Spleen (tissue), 11 donors: ENCODE results near the gene NUP210L. TPM values are rescaled to one million over a fixed set of nuclear protein-coding genes. Genes with fewer than 3 reads are reported as not detected.

ENCODE experiments used
- DNase-seq: peaks from one replicate; pipeline ENCODE4 v3.0.0-alpha.2; 2020
- H3K27ac ChIP-seq, 8 donors: fragments of 200-600 bp; sonication (generic) in 7 of 8; 1 replicate in 4 of 8; 2 replicates in 4 of 8; pipeline versions ENCODE4 v1.5.0 to v1.8.0; 2016 to 2021; ENCODE audit warnings: inconsistent platforms in 4 of 8, mild to moderate bottlenecking in 4 of 8, moderate library complexity in 1 of 8
- H3K27me3 ChIP-seq, 7 donors: fragments of 200-600 bp; sonication (generic) in 6 of 7; replicated peaks in 1 of 7; 1 replicate in 4 of 7; 2 replicates in 3 of 7; pipeline versions ENCODE4 v1.5.0 to v1.8.0; 2016 to 2021; ENCODE audit warnings: inconsistent platforms in 3 of 7, mild to moderate bottlenecking in 1 of 7
- H3K36me3 ChIP-seq, 6 donors: fragments of 200-600 bp; sonication (generic) in 5 of 6; 1 replicate in 4 of 6; 2 replicates in 2 of 6; pipeline versions ENCODE4 v1.5.0 to v1.8.0; 2016 to 2021; ENCODE audit warnings: inconsistent platforms in 2 of 6
- H3K4me1 ChIP-seq, 6 donors: fragments of 200-600 bp; sonication (generic) in 5 of 6; 1 replicate in 3 of 6; 2 replicates in 3 of 6; pipeline versions ENCODE4 v1.5.0 to v1.8.0; 2016 to 2021; ENCODE audit warnings: inconsistent platforms in 3 of 6
- H3K4me3 ChIP-seq, 8 donors: fragments of 200-600 bp; sonication (generic) in 7 of 8; 1 replicate in 4 of 8; 2 replicates in 4 of 8; pipeline versions ENCODE4 v1.5.0 to v1.8.0; 2016 to 2021; ENCODE audit warnings: inconsistent platforms in 4 of 8, mild to moderate bottlenecking in 4 of 8, moderate library complexity in 2 of 8
- H3K9me3 ChIP-seq, 8 donors: fragments of 200-600 bp; sonication (generic) in 7 of 8; 1 replicate in 4 of 8; 2 replicates in 4 of 8; pipeline versions ENCODE4 v1.5.0 to v1.8.0; 2016 to 2021; ENCODE audit warnings: inconsistent platforms in 4 of 8
- CTCF ChIP-seq, 11 experiments: fragments of 200-600 bp in 7 of 11; fragments of 450-650 bp in 4 of 11; sonication (generic) in 4 of 11; IDR thresholded peaks in 8 of 11; conservative IDR thresholded peaks in 3 of 11; 1 replicate in 7 of 11; 2 replicates in 4 of 11; pipeline versions ENCODE4 v1.4.0 to v1.8.0; 2016 to 2021; ENCODE audit warnings: antibody characterized with exemption in 11 of 11, inconsistent platforms in 4 of 11, mild to moderate bottlenecking in 1 of 11
- POLR2A ChIP-seq, 3 donors: fragments of 450-650 bp; IDR thresholded peaks; one replicate each; pipeline ENCODE4 v1.5.1; 2017; ENCODE audit warnings: antibody characterized with exemption in 3 of 3, mild to moderate bottlenecking in 1 of 3
- POLR2AphosphoS5 ChIP-seq, 3 donors: sonication (generic); formaldehyde crosslinking; IDR thresholded peaks; one replicate each; pipeline ENCODE4 v1.5.1; 2017; ENCODE audit warnings: antibody characterized with exemption in 3 of 3
- WGBS, 5 donors: extraction: QIAGEN DNeasy Blood & Tissue Kit in 3 of 5; methylation state at CpG; one replicate each; pipeline versions ENCODE4 v1.1.5 to v1.1.7; 2013 to 2018; 5-methylcytosine and 5-hydroxymethylcytosine counted together
- intact Hi-C: fragments of 100-400 bp; cut with DNase I; formaldehyde crosslinking; loops from one replicate; pipeline ENCODE4 v1.15.0; 2023; ENCODE audit warnings: low total_unique reads
- polyA plus RNA-seq, 3 donors: library from polyadenylated mRNA; stranded (reverse); fragments of 200-250 nt; gene quantifications; one replicate each; pipeline ENCODE4 v1.2.1, GENCODE V29; 2013
- total RNA-seq, 7 donors: library from RNA; depleted of rRNA in 3 of 7; stranded (reverse); fragments of >200 nt in 3 of 7; fragmentation: NEBNext Ultra II Directional in 4 of 7; extraction: Animal tissue kit (Norgen Biotek cat#: 25700) in 4 of 7; gene quantifications; one replicate each; pipeline versions ENCODE4 v1.1.0 to v1.2.1, GENCODE V29; 2016 to 2021
- donor health status: healthy with polysubstance abuse.
- donor health status: DM: no; HTN: no; CAD: no; lungs with moderate emphysema.
- donor health status: DM: no; HTN: no; CAD: no.
- donor health status: Bipolar disorder and iron deficiency.
- donor health status: healthy.
- donor health status: DM: no; HTN: no; CAD: no.
- donor health status: DM: yes; HTN: yes; CAD: no.

The NUP210L gene
- total and polyA plus RNA-seq, 10 donors = 0.02 to 0.34 (median 0.09) TPM; not detected in 4

- Histone ChIP-seq H3K36me3 (peaks cover 0 to 71% (median 33%) of the 10 kb centered on the region in 6 donors), H3K4me1 (peaks cover 63 to 87% (median 73%) of the 10 kb centered on the region in 6 donors), H3K9me3 (no peaks in the 10 kb centered on the region), H3K27ac (peak overlapping the region in 7 of 8 donors; percentile 44 to 99 (median 97)), H3K27me3 (no peaks in the 10 kb centered on the region), H3K4me3 (peak overlapping the region in 1 of 8 donors; percentile 93)
- intact Hi-C loops = no loop called here
- TF ChIP-seq POLR2AphosphoS5 (IDR thresholded peaks at IDR 0.05) = no peak
- no peak for TF ChIP-seq CTCF (IDR thresholded peaks at IDR 0.05 in 8 of 11, conservative IDR thresholded peaks at IDR 0.05 in 3 of 11)
- TF ChIP-seq POLR2A (IDR thresholded peaks at IDR 0.05) = no peak
- WGBS, 5 donors = 16 to 28% (median 21%) methylated on average over 2 of the region's 2 CpGs
- DNase-seq = no peak
Measured at GRCh38 chr1:154178013-154178412, 23.1 kb upstream of the NUP210L start.

GRCh38 chr1:154176337-154176736, 21.5 kb upstream of the NUP210L start:
- Histone ChIP-seq H3K9me3 (no peaks in the 10 kb centered on the region), H3K4me1 (peaks cover 57 to 93% (median 65%) of the 10 kb centered on the region in 6 donors), H3K27me3 (no peaks in the 10 kb centered on the region), H3K27ac (peak overlapping the region in 6 of 8 donors; percentile 19 to 99 (median 80)), H3K4me3 (peak overlapping the region in 1 of 8 donors; percentile 0), H3K36me3 (peaks cover 0 to 88% (median 50%) of the 10 kb centered on the region in 6 donors)
- TF ChIP-seq CTCF (IDR thresholded peaks at IDR 0.05 in 8 of 11, conservative IDR thresholded peaks at IDR 0.05 in 3 of 11) (no peak), POLR2A (IDR thresholded peaks at IDR 0.05) (no peak), POLR2AphosphoS5 (IDR thresholded peaks at IDR 0.05) (no peak)
- 12 to 20% (median 15%) methylated on average over 2 of the region's 2 CpGs for WGBS, 5 donors
- DNase-seq = no peak
- intact Hi-C loops = no loop called here

GRCh38 chr1:154174654-154175053, 19.8 kb upstream of the NUP210L start:
- H3K36me3 ChIP-seq = peaks cover 3 to 100% (median 67%) of the 10 kb centered on the region in 6 donors
- H3K4me1 ChIP-seq = peaks cover 40 to 93% (median 49%) of the 10 kb centered on the region in 6 donors
- no peak for TF ChIP-seq CTCF (IDR thresholded peaks at IDR 0.05 in 8 of 11, conservative IDR thresholded peaks at IDR 0.05 in 3 of 11)
- no peak for TF ChIP-seq POLR2A (IDR thresholded peaks at IDR 0.05)
- no peak for TF ChIP-seq POLR2AphosphoS5 (IDR thresholded peaks at IDR 0.05)
- no peak overlapping the region for H3K27ac ChIP-seq
- no peak overlapping the region for H3K4me3 ChIP-seq
- no peak for DNase-seq
- H3K27me3 ChIP-seq = no peaks in the 10 kb centered on the region
- WGBS, 5 donors = 67 to 84% (median 82%) methylated on average over 4 of the region's 4 CpGs
- no peaks in the 10 kb centered on the region for H3K9me3 ChIP-seq
- intact Hi-C loops = no loop called here

GRCh38 chr1:154171880-154172279, 17.0 kb upstream of the NUP210L start:
- peaks cover 3 to 100% (median 92%) of the 10 kb centered on the region in 6 donors for H3K36me3 ChIP-seq
- no peak for DNase-seq
- TF ChIP-seq POLR2A (IDR thresholded peaks at IDR 0.05) = no peak
- TF ChIP-seq POLR2AphosphoS5 (IDR thresholded peaks at IDR 0.05) = no peak
- H3K27me3 ChIP-seq = no peaks in the 10 kb centered on the region
- intact Hi-C loops = no loop called here
- no peak overlapping the region for H3K27ac ChIP-seq
- peaks cover 13 to 74% (median 24%) of the 10 kb centered on the region in 6 donors for H3K4me1 ChIP-seq
- H3K9me3 ChIP-seq = no peaks in the 10 kb centered on the region
- H3K4me3 ChIP-seq = no peak overlapping the region
- WGBS, 5 donors = 90 to 94% (median 94%) methylated on average over 5 of the region's 5 CpGs
